GM10847 (cell line): ENCODE data around the gene PLEKHS1.

ENCODE experiments used
- POLR2A ChIP-seq: IDR thresholded peaks from 2 replicates; pipeline ENCODE4 v1.6.1; 2011; ENCODE audit not compliant: insufficient read length; ENCODE audit errors: extremely low read depth

PLEKHS1 gene

DNA sequence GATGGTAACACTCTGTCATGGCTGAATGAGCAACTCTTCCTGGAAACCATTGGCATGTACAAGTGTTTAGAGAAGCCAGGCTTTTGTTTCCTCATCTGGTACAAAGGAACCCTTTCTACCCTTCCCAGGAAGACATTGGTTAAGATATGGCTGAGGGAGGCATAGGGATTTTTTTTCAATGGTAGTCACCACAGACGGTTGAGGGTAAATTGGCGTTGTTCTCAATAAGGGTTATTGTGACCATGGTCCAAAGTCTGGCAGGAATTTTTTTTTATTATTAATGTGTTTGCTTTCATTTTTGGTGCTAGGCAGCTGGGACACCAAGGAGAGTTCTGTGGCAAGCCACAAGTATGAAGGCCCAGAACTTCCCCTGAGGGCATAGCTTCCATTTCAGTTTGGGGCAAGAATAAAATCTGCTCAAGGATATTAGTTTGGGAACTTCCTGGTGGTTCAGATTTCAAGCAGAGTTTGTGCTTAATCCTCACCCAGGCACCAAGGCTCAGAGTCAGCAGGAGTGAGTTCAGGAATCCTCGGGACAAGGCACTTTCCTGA, at the start of gene PLEKHS1:
Gene PLEKHS1, plus strand, starts transcription at position 502 of the 552 bp plus-strand sequence. CDS start 3,596 bp downstream, outside the sequence.
- no peak for TF ChIP-seq POLR2A

DNA sequence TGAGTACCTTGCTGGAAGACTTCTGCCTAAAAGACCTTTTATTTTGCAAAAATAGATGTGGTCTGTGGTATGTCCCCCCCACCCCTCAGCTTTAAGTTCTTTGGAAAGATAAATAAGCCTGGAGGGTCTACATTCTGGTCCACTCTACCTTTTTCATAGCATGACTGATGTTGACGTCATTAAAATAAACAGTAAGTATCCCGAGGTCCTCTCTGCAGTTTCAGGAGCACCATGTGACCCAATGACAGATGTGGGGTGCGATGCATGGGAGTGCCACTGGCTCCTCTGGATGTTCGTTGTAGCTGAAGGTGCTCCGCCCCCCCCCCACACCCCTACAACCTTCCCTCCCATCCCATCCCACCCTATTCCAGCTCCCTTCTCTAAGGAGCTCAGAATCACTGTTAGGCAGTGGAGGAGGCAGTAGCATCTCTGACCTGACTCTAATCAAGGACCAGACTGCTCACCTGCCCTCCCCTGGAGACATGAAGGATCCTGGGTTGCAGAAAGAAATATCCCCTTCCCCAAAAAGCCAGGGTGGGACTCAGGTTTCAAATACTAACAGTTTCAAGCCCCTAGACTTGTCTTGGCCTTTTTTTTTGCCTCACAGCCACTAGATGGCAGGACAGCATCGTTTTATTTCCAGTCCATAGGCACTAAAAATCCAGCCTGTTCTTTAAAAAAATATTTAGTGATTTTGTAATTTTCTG, 46.7 kb upstream of the PLEKHS1 start:
- TF ChIP-seq POLR2A: no peak

DNA sequence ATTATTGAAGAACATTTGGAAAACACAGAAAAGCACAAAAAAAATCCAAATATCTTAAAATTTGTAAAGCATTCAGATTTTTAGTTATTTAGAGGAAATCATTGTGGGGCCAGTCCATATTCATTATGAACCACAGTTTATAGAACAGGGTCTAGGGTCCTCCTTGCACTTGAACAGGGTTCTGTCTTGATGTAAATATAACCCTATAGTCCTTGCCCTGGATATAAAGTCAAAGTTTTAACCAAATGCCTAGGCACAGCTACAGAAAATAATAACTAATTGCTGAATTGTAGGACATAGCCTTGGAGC, 46.2 kb upstream of the PLEKHS1 start:
- TF ChIP-seq POLR2A: no peak

DNA sequence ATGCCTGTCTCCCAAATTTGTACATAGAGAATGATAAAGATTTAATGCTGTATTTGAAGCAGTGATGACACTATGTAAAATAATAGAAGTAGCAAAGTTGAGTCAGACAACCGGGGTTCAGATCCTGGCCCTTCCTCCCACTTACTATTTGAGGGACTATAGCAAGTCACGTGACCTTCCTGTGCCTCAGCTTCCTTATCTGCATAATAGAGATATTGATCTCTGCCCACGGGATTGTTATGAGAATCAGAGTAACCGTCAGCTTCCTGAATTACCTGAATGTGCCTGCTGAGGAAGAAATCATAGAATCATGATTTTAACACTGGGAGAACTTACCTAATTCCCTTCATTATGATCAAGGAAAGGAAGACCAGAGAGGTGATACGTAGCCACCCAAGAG, 44.9 kb upstream of the PLEKHS1 start:
- no peak for TF ChIP-seq POLR2A

DNA sequence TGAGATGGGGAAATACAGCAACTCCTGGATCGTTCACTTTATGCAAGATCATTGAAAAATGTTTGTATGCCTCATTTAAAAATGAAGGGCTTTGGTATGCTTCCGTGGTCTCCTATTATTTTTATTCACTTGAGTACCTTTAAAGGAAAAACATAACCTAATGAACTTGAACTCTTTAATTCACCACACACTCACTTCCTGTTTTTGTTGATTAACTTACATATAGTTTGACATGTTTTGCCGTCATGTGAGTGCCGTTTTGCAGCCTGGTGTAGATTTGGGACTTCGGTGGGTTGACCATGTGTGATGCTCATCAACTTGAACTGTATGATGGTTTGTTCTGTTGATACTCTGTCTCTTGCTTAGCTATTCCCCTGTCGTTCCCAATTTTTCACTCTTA, 42.8 kb upstream of the PLEKHS1 start:
- TF ChIP-seq POLR2A: no peak

DNA sequence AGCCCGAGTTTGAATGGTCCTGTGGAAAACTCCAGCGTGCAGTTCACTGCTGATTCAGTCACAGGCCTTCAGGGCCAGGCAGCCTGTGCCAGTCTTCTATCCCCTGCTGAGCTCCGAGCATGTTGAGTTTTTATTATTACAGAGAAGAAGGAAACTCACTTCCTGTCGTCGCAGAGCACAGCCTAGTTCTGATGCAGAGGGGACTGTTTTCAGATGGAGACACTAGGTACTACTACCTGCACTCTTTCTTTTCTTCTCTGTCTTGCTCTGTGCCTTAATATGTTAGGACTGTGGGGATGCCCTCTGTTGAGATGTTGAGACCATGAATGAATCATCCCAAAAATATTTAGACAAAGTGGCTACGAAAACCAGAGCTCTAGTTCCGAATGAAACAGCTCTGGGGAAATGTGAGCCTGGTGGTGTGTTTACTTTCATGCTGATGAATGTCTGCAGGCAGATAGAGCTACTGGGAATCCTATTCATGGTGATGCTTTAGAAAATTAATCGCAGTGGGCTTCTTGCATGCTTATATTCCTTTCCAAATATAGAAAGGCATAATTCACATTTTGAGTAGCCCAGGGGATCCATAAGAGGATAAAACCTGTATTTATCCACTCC, 42.2 kb upstream of the PLEKHS1 start:
- no peak for TF ChIP-seq POLR2A

DNA sequence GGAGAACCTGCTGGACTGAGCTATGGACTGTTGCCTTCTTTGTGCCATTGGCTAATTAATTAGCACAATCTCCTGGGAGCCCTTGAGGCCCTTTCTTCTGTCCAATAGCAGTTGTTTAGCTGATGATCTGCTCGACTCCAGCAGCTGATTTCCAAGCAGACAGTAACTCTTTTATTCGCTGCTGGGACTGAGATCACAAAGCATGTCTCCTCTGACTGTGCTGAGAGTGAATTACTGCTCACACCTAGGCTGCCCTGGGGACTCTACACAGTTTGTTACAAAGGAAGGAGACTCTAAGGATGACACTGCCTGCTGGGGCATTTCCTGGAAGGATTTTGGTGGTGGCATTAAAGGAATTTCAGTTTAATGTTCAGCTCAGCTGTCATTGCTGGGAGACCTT, 40.3 kb upstream of the PLEKHS1 start:
- TF ChIP-seq POLR2A: no peak

DNA sequence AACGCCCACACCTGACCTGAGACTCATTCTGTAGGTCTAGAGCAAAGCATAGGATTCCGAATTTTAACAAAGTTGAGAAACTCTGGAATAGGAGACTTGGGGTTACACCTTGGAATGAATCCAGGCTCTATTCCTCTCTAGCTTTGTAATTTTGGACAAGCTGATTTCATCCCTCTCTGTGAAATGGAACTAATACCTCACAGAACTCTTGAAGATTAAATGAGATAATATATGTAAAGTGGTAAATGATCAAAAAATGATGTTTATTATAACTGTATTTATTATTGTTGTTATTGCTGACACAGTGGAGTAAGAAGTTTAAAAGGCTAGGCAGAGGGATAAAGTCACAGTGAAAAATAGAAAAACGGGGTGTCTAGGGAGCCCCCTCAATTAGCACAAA, 39.5 kb upstream of the PLEKHS1 start:
- TF ChIP-seq POLR2A: no peak

DNA sequence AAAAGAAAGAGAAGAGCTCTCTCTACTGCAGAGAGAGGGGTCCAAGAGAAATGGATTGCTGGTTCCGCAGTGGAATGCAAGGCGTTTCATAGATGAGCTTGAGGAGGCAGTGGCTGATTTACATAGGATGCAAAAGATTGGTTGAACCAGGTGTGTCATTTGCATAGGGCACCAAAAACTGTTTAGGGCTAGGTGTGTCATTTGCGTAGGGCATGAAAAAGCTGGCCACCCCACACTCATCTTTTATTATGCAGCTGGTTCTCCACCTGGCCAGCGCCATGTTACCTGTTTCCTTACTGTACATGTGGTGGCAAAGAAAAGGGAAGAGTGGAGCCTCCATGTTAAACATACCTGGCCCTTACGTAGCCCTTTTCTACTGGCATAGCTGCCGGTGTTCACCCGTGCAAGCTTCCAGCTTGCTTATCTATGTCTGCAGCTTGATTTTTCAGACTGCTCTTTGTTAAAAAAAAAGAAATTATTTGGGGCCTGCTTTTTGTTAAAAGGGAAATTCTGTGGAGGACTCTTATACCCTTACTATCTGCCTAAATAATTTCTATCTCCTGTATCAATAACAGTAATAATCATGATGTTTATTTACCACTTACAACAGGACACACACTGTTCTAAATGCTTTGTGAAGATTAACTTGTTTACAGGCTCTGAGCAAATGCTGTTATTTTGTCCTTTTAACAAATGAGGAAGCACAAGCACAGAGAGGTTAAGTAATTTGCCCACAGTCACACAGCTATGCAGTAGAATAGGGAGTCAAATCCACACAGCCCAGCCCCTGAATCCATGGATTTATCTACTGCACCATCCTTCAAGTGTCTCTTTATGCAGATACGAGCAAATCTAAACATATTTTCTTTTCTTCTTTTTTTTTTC, 38.5 kb upstream of the PLEKHS1 start:
- no peak for TF ChIP-seq POLR2A

DNA sequence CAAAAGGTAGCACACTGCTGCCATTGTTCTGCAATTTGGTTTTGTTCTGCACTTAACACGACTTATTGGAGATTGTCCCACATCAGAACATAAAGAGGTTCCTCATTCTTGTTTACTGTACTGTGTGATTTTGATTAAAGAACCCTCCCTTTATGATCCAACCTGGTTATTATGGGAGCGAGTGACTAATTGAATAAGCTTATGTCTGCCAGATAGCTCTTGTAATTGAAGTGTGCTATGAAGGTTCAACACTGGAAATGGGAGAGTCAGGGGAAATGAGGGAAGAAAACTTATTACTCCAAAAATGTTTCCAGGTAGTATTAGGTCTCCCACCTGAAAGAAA, 37.9 kb upstream of the PLEKHS1 start:
- TF ChIP-seq POLR2A: no peak

DNA sequence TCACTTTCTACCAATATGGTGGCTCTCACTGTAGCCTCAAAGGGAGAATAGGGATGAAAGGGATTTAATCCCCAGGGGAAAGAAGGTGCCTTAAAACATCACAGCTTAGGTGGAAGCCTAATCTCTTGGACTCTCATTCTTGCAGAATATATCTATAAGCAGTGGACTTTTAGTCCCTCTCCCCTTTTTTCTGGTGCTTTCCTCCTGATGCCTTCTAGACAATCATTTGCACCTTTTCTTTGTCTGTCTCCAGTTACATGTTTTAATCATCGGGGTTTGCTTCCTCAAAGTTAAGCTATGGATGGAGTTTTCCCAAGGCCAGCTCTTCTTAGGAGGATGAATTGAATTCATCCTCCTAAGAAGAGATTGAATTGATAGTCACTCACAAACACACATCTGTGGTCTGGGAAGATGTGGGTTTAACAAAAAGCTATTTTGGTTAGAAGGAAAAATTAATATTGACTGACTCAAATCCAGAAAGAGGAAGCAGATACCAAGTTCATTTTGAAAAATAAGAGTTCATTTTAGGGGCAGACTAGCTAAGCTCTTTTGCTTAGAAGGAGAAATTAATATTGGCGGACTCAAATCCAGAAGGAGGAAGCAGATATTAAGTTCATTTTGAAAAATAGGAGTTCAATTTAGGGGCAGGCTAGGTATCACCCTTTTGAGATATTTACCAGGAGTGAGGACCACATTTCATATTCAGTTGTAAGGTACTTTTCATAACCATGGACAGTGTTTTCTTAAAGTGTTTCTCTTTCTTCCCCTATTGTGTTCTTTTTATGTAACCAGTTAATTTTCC, 35.2 kb upstream of the PLEKHS1 start:
- TF ChIP-seq POLR2A: no peak

DNA sequence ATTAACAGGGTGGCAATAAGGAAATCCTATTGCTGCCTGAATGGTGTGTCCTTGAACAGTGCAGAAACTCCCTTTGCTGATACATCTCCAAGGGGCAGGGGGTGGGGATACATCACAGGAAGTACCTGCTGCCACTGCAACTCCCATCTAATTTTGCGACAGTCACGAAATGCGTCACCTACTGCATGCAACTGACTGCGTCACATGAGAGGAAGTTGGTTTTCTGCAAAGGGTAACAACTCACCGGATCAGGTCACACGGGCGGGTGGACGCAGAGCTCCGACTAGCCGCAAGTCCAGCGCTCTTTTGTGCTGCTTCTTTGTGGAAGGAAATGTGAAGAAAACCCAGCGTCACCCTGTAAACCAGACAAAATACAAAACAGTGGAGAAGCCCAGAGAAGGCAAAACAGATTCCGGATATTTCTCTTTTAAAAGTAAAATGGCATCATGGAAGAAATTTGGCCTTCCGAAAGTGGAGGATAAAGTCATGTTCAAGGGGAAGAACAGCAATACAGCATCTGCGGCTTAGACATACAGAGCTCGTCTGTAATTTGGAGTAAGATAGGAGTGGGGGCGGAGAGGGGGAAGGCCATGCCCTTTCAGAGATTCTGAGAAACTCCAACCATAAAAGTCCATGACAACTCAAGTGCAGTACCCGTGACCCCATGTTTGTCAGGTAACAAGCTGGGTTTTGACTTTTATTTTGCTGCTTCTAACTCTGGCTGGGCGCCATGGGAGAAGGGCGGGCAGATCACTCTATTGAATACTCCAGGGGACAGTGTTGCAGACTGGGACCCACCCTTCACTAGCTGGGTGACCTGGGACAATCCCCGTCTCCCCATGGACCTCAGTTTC, 32.3 kb upstream of the PLEKHS1 start:
- no peak for TF ChIP-seq POLR2A

DNA sequence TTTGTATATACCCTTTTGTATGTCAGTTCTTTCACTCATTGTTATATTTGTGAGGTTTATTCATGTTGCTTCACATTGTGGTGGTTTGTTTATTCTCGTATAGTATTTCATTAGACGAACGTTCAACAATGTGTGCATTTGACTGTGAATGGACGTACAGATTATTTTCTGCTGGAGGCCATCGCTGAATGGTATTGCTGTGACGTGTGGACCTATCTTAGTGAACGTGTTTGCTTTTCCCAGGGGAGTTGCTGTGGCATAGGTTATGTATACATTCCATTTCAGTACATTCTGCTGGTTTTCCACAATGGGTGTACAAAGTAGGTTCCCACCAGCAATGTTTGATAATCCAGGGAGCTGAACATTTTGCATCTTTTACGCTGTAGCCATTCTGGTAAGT, 31.1 kb upstream of the PLEKHS1 start:
- no peak for TF ChIP-seq POLR2A

DNA sequence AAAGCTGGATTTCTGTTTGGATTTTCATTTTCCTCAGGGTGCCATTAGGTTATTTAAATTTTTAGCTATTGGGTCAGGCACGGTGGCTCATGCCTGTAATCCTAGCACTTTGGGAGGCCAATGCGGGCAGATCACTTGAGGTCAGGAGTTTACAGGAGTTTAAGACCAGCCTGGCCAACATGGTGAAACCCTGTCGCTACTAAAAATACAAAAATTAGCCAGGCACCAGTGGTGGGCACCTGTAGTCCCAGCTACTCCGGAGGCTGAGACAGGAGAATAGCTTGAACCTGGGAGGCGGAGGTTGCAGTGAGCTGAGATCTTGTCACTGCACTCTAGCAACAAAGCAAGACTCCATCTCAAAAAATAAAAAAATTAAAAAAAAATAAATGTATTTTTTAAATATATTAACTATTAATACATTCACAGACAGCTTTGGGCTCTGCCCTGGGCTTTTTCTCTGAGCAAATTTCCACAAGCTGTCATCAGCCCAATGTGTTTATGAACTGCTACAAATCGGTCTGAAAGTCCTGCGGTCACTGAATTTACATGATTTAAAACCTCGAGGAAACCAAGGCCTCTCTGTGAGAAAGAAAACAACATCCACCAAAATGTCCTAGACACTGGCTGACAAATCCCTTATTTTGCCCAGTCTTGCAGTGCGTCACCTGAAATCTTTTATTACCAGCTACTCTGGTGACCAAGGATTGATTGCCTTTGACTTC, 19.2 kb upstream of the PLEKHS1 start:
- no peak for TF ChIP-seq POLR2A

DNA sequence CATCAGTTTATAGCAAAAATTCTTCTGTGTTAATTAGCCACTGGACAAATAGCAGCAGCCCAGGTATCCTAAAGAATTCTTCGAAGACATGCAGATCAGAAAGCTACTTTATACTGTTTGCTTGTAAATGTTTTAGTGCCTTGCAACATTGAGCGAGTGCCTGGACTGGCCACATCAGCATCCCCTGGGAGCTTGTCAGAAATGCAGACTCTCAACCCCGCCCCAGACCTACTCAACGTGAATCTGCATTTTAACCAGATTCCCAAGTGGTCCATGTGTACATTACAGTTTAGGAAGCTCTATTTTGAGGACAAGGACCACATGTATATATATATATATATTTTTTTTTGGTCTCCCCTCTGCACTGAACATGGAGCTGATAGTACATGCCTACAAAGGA, 18.5 kb upstream of the PLEKHS1 start:
- no peak for TF ChIP-seq POLR2A
